Spleen (tissue), 11 donors: ENCODE data around the gene KDM6A. TPM values are rescaled to one million over a fixed set of nuclear protein-coding genes. Genes with fewer than 3 reads are reported as not detected.
A peak's percentile ranks its signal among the peaks of the same experiment; 100 is the strongest.

ENCODE experiments used
- DNase-seq: peaks from one replicate; pipeline ENCODE4 v3.0.0-alpha.2; 2020
- H3K27ac ChIP-seq, 8 donors: fragments of 200-600 bp; sonication (generic) in 7 of 8; 1 replicate in 4 of 8; 2 replicates in 4 of 8; pipeline versions ENCODE4 v1.5.0 to v1.8.0; 2016 to 2021; ENCODE audit warnings: inconsistent platforms in 4 of 8, mild to moderate bottlenecking in 4 of 8, moderate library complexity in 1 of 8
- H3K27me3 ChIP-seq, 7 donors: fragments of 200-600 bp; sonication (generic) in 6 of 7; replicated peaks in 1 of 7; 1 replicate in 4 of 7; 2 replicates in 3 of 7; pipeline versions ENCODE4 v1.5.0 to v1.8.0; 2016 to 2021; ENCODE audit warnings: inconsistent platforms in 3 of 7, mild to moderate bottlenecking in 1 of 7
- H3K36me3 ChIP-seq, 6 donors: fragments of 200-600 bp; sonication (generic) in 5 of 6; 1 replicate in 4 of 6; 2 replicates in 2 of 6; pipeline versions ENCODE4 v1.5.0 to v1.8.0; 2016 to 2021; ENCODE audit warnings: inconsistent platforms in 2 of 6
- H3K4me1 ChIP-seq, 6 donors: fragments of 200-600 bp; sonication (generic) in 5 of 6; 1 replicate in 3 of 6; 2 replicates in 3 of 6; pipeline versions ENCODE4 v1.5.0 to v1.8.0; 2016 to 2021; ENCODE audit warnings: inconsistent platforms in 3 of 6
- H3K4me3 ChIP-seq, 8 donors: fragments of 200-600 bp; sonication (generic) in 7 of 8; 1 replicate in 4 of 8; 2 replicates in 4 of 8; pipeline versions ENCODE4 v1.5.0 to v1.8.0; 2016 to 2021; ENCODE audit warnings: inconsistent platforms in 4 of 8, mild to moderate bottlenecking in 4 of 8, moderate library complexity in 2 of 8
- H3K9me3 ChIP-seq, 8 donors: fragments of 200-600 bp; sonication (generic) in 7 of 8; 1 replicate in 4 of 8; 2 replicates in 4 of 8; pipeline versions ENCODE4 v1.5.0 to v1.8.0; 2016 to 2021; ENCODE audit warnings: inconsistent platforms in 4 of 8
- POLR2A ChIP-seq, 3 donors: fragments of 450-650 bp; IDR thresholded peaks; one replicate each; pipeline ENCODE4 v1.5.1; 2017; ENCODE audit warnings: antibody characterized with exemption in 3 of 3, mild to moderate bottlenecking in 1 of 3
- POLR2AphosphoS5 ChIP-seq, 3 donors: sonication (generic); formaldehyde crosslinking; IDR thresholded peaks; one replicate each; pipeline ENCODE4 v1.5.1; 2017; ENCODE audit warnings: antibody characterized with exemption in 3 of 3
- WGBS, 5 donors: extraction: QIAGEN DNeasy Blood & Tissue Kit in 3 of 5; methylation state at CpG; one replicate each; pipeline versions ENCODE4 v1.1.5 to v1.1.7; 2013 to 2018; 5-methylcytosine and 5-hydroxymethylcytosine counted together
- intact Hi-C: fragments of 100-400 bp; cut with DNase I; formaldehyde crosslinking; loops from one replicate; pipeline ENCODE4 v1.15.0; 2023; ENCODE audit warnings: low total_unique reads
- polyA plus RNA-seq, 3 donors: library from polyadenylated mRNA; stranded (reverse); fragments of 200-250 nt; gene quantifications; one replicate each; pipeline ENCODE4 v1.2.1, GENCODE V29; 2013
- total RNA-seq, 7 donors: library from RNA; depleted of rRNA in 3 of 7; stranded (reverse); fragments of >200 nt in 3 of 7; fragmentation: NEBNext Ultra II Directional in 4 of 7; extraction: Animal tissue kit (Norgen Biotek cat#: 25700) in 4 of 7; gene quantifications; one replicate each; pipeline versions ENCODE4 v1.1.0 to v1.2.1, GENCODE V29; 2016 to 2021
- TF ChIP-seq, protein P1 (sequence below), 11 experiments: fragments of 200-600 bp in 7 of 11; fragments of 450-650 bp in 4 of 11; sonication (generic) in 4 of 11; IDR thresholded peaks in 8 of 11; conservative IDR thresholded peaks in 3 of 11; 1 replicate in 7 of 11; 2 replicates in 4 of 11; pipeline versions ENCODE4 v1.4.0 to v1.8.0; 2016 to 2021; ENCODE audit warnings: antibody characterized with exemption in 11 of 11, inconsistent platforms in 4 of 11, mild to moderate bottlenecking in 1 of 11
- donor health status: healthy with polysubstance abuse.
- donor health status: DM: no; HTN: no; CAD: no; lungs with moderate emphysema.
- donor health status: DM: no; HTN: no; CAD: no.
- donor health status: Bipolar disorder and iron deficiency.
- donor health status: healthy.
- donor health status: DM: no; HTN: no; CAD: no.
- donor health status: DM: yes; HTN: yes; CAD: no.

The KDM6A gene
- total and polyA plus RNA-seq, 10 donors = 8.0 to 68.2 (median 47.9) TPM

DNA sequence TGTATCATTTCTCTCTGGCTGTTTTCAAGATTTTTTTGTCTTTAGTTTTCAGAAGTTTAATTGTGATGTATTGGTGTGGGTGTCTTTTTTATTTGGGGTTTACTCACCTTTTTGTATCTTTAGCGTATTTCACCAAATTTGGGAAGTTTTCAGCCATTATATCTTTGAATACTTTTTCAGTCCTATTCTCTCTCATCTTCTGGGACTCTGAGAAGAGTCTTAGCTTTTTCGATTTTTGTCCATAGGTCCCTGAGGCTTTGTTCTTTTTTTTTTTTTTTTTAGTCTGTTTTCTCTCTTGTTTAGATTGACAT lies 23.8 kb downstream of the KDM6A start:
- H3K4me3 ChIP-seq = no peak overlapping the region
- no peaks in the 10 kb centered on the region for H3K27me3 ChIP-seq
- H3K4me1 ChIP-seq = peaks cover 12 to 55% (median 30%) of the 10 kb centered on the region in 6 donors
- intact Hi-C loops = no loop called here
- no peak overlapping the region for H3K27ac ChIP-seq
- no peak for TF ChIP-seq POLR2AphosphoS5 (IDR thresholded peaks at IDR 0.05)
- TF ChIP-seq POLR2A (IDR thresholded peaks at IDR 0.05) = no peak
- TF ChIP-seq, protein P1, sequence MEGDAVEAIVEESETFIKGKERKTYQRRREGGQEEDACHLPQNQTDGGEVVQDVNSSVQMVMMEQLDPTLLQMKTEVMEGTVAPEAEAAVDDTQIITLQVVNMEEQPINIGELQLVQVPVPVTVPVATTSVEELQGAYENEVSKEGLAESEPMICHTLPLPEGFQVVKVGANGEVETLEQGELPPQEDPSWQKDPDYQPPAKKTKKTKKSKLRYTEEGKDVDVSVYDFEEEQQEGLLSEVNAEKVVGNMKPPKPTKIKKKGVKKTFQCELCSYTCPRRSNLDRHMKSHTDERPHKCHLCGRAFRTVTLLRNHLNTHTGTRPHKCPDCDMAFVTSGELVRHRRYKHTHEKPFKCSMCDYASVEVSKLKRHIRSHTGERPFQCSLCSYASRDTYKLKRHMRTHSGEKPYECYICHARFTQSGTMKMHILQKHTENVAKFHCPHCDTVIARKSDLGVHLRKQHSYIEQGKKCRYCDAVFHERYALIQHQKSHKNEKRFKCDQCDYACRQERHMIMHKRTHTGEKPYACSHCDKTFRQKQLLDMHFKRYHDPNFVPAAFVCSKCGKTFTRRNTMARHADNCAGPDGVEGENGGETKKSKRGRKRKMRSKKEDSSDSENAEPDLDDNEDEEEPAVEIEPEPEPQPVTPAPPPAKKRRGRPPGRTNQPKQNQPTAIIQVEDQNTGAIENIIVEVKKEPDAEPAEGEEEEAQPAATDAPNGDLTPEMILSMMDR (IDR thresholded peaks at IDR 0.05 in 8 of 11, conservative IDR thresholded peaks at IDR 0.05 in 3 of 11) = no peak
- WGBS, 5 donors = 86 to 100% (median 98%) methylated on average over 2 of the region's 2 CpGs
- peaks cover 0 to 31% (median 10%) of the 10 kb centered on the region in 8 donors for H3K9me3 ChIP-seq
- DNase-seq = no peak
- no peaks in the 10 kb centered on the region for H3K36me3 ChIP-seq

DNA sequence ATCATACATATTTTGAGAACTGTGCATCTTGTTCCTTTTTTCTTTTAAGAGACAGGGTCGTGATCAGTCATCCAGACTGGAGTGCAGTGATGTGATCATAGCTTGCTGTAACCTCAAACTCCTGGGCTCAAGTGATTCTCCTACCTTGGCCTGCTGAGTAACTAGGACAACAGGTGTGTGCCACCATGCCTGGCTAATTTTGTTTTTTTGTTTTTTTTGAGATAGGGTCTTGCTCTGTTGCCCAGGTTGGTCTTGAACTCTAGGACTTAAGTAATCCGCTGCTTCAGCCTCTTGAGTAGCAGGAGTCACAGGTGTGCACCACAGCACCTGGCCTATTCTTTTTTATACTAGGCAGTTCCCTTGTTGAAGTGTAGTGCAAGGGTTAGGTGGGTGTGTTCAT lies 24.6 kb downstream of the KDM6A start:
- Histone ChIP-seq H3K36me3 (no peaks in the 10 kb centered on the region), H3K27ac (peak overlapping the region in 1 of 8 donors; percentile 48), H3K4me1 (peaks cover 12 to 52% (median 30%) of the 10 kb centered on the region in 6 donors), H3K27me3 (no peaks in the 10 kb centered on the region), H3K4me3 (peak overlapping the region in 1 of 8 donors; percentile 2), H3K9me3 (peaks cover 0 to 34% (median 13%) of the 10 kb centered on the region in 8 donors)
- intact Hi-C loops = no loop called here
- TF ChIP-seq POLR2A (IDR thresholded peaks at IDR 0.05) = no peak
- TF ChIP-seq POLR2AphosphoS5 (IDR thresholded peaks at IDR 0.05) = no peak
- TF ChIP-seq, protein P1 (IDR thresholded peaks at IDR 0.05 in 8 of 11, conservative IDR thresholded peaks at IDR 0.05 in 3 of 11) = no peak
- no peak for DNase-seq
- WGBS, 5 donors = 43 to 80% (median 72%) methylated on average over 2 of the region's 2 CpGs

DNA sequence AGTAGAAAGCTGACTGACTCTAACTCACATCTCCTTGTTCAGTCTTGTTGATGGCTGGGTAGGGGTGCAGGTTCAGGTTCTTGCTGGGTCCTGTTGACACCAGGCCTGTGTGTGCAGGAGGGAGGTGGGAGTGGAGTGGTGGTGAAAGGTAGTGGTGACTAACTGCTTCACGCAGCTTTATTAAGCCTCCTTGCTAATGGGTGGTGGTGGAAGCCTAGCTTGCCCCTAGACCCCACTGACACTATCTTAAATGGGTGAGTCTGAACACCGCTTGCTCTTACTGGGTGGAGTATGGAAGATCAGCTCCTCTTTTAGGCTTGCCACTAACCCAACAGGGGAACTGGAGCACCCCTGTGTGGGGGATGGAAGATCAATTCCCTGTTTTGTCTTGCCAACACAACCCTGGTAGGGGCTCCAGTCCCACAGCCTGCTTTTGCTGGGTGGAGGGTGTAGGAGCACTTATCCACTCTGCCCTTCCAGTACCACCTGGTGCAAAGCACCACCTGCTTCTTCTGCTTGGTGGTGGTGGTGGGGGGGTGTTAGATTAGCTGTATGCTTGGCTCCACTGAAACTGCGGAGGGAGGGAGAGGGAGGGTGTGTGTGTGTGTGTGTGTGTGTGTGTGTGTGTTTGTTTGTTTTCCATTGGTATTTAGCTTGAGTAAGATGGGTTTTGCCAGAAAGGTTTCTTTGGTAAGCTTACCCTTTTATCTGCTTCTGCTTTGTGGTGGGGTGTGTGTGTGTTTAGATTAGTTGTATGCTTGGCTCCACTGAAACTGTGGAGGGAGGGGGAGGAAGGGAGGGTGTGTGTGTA lies 25.6 kb downstream of the KDM6A start:
- WGBS, 5 donors = 50 to 86% (median 84%) methylated on average over 2 to 3 of the region's 3 CpGs
- DNase-seq = peak; percentile 68

DNA sequence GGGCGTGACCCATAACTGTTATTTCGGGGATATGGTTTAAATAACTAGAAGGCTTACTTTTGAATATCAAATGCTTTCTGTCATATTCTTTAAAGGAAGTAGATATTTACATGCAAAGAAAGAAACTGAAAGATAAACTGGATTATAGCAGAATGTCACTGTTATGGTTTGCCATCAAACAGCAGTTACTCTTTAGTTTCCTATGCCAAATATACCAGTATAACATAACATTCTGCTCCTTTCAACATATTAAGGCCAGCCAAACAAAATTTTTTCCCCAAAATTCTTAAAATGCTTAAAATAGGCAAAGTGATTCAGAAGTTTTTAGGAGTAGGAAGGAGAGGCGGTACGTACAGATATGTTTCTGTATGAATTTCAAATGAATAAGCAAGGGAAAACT lies 27.0 kb downstream of the KDM6A start:
- H3K36me3 ChIP-seq = no peaks in the 10 kb centered on the region
- intact Hi-C loops = no loop called here
- no peak for DNase-seq
- H3K27ac ChIP-seq = peak overlapping the region in 5 of 8 donors; percentile 20 to 50 (median 37)
- no peaks in the 10 kb centered on the region for H3K27me3 ChIP-seq
- peak overlapping the region in 1 of 8 donors; percentile 11 for H3K4me3 ChIP-seq
- 47 to 70% (median 64%) methylated on average over 4 of the region's 4 CpGs for WGBS, 5 donors
- H3K9me3 ChIP-seq = peaks cover 0 to 41% (median 17%) of the 10 kb centered on the region in 8 donors
- peaks cover 20 to 54% (median 38%) of the 10 kb centered on the region in 6 donors for H3K4me1 ChIP-seq
- TF ChIP-seq POLR2A (IDR thresholded peaks at IDR 0.05) (no peak), POLR2AphosphoS5 (IDR thresholded peaks at IDR 0.05) (no peak)
- TF ChIP-seq, protein P1 (IDR thresholded peaks at IDR 0.05 in 8 of 11, conservative IDR thresholded peaks at IDR 0.05 in 3 of 11) = no peak

More for the DNA sequence above, 25.6 kb downstream of the KDM6A start:
- no peaks in the 10 kb centered on the region for H3K36me3 ChIP-seq
- H3K27ac ChIP-seq = peak overlapping the region in 1 of 8 donors; percentile 48
- TF ChIP-seq POLR2AphosphoS5 (IDR thresholded peaks at IDR 0.05) = no peak
- TF ChIP-seq, protein P1 (IDR thresholded peaks at IDR 0.05 in 8 of 11, conservative IDR thresholded peaks at IDR 0.05 in 3 of 11) = no peak
- peak overlapping the region in 1 of 8 donors; percentile 2 for H3K4me3 ChIP-seq
- no peaks in the 10 kb centered on the region for H3K27me3 ChIP-seq
- peaks cover 0 to 42% (median 17%) of the 10 kb centered on the region in 8 donors for H3K9me3 ChIP-seq
- H3K4me1 ChIP-seq = peaks cover 12 to 46% (median 30%) of the 10 kb centered on the region in 6 donors
- intact Hi-C loops = no loop called here
